ENCODE results near the gene HIF1A.
A peak's percentile ranks its signal among the peaks of the same experiment; 100 is the strongest.
"Not testable (repeated sequence)": the region's sequence is repeated elsewhere in the genome, so short reads cannot be mapped to it uniquely, and the experiment has no call there.

Gene HIF1A

GRCh38 chr14:61694830-61695694, at the start of gene HIF1A:
Gene HIF1A, plus strand, starts transcription at chr14:61695513. Its CDS starts 292 bp downstream, at chr14:61695805.
- peak; percentile 95 for DNase-seq (ENCODE audit: low read depth)

- no peak for DNase-seq (ENCODE audit: low read depth)
These were observed 48.8 kb upstream of the HIF1A start for GRCh38 chr14:61646366-61647116.

- no peak for DNase-seq (ENCODE audit: low read depth)
These were observed 47.6 kb upstream of the HIF1A start for GRCh38 chr14:61647704-61648103.

- no peak for DNase-seq (ENCODE audit: low read depth)
These were observed 46.9 kb upstream of the HIF1A start for GRCh38 chr14:61648377-61648776.

- DNase-seq (ENCODE audit: low read depth), result no peak
These were observed 46.0 kb upstream of the HIF1A start for GRCh38 chr14:61649283-61649682.

GRCh38 chr14:61651355-61651754, 44.0 kb upstream of the HIF1A start:
- no peak for DNase-seq (ENCODE audit: low read depth)

GRCh38 chr14:61652526-61653262, 42.6 kb upstream of the HIF1A start:
- no peak for DNase-seq (ENCODE audit: low read depth)

GRCh38 chr14:61653507-61653906, 41.8 kb upstream of the HIF1A start:
- no peak for DNase-seq (ENCODE audit: low read depth)

GRCh38 chr14:61654026-61654425, 41.3 kb upstream of the HIF1A start:
- no peak for DNase-seq (ENCODE audit: low read depth)

- no peak for DNase-seq (ENCODE audit: low read depth)
These were observed 39.5 kb upstream of the HIF1A start for GRCh38 chr14:61655777-61656176.

- no peak for DNase-seq (ENCODE audit: low read depth)
These were observed 39.0 kb upstream of the HIF1A start for GRCh38 chr14:61656341-61656740.

- DNase-seq (ENCODE audit: low read depth), result not testable (repeated sequence)
These were observed 37.2 kb upstream of the HIF1A start for GRCh38 chr14:61658111-61658510.

GRCh38 chr14:61659582-61659981, 35.7 kb upstream of the HIF1A start:
- no peak for DNase-seq (ENCODE audit: low read depth)

GRCh38 chr14:61661471-61662400, 33.6 kb upstream of the HIF1A start:
- no peak for DNase-seq (ENCODE audit: low read depth)

- no peak for DNase-seq (ENCODE audit: low read depth)
These were observed 32.6 kb upstream of the HIF1A start for GRCh38 chr14:61662437-61663311.

- no peak for DNase-seq (ENCODE audit: low read depth)
These were observed 31.9 kb upstream of the HIF1A start for GRCh38 chr14:61663312-61663979.

- DNase-seq (ENCODE audit: low read depth), result no peak
These were observed 27.0 kb upstream of the HIF1A start for GRCh38 chr14:61668282-61668681.

GRCh38 chr14:61670576-61670975, 24.7 kb upstream of the HIF1A start:
- no peak for DNase-seq (ENCODE audit: low read depth)

- no peak for DNase-seq (ENCODE audit: low read depth)
These were observed 24.2 kb upstream of the HIF1A start for GRCh38 chr14:61671082-61671481.

GRCh38 chr14:61672796-61673195, 22.5 kb upstream of the HIF1A start:
- DNase-seq (ENCODE audit: low read depth), result no peak

Data from activated T-cell treated with anti-CD3 and anti-CD28 coated beads for 48 hours (primary cell).